Nephron progenitor cell (in vitro differentiated cells): Measurements from ENCODE around the gene FOXP3.

Experiments
- DNase-seq: peaks from one replicate; pipeline ENCODE4 v3.0.0; 2021
- H3K27ac Mint-ChIP-seq: 2 replicates; pipeline ENCODE4 v1.8.0; 2021; ENCODE audit warnings: mild to moderate bottlenecking, moderate library complexity, mixed read lengths
- H3K27me3 Mint-ChIP-seq: 2 replicates; pipeline ENCODE4 v1.8.0; 2021; ENCODE audit warnings: mild to moderate bottlenecking, low read depth, mixed read lengths; ENCODE audit not compliant: poor library complexity
- H3K36me3 Mint-ChIP-seq: 2 replicates; pipeline ENCODE4 v1.8.0; 2021; ENCODE audit warnings: low read depth, mixed read lengths
- H3K4me1 Mint-ChIP-seq: 2 replicates; pipeline ENCODE4 v1.8.0; 2021; ENCODE audit warnings: mixed read lengths
- H3K4me3 Mint-ChIP-seq: 2 replicates; pipeline ENCODE4 v1.8.0; 2021; ENCODE audit warnings: mild to moderate bottlenecking, moderate library complexity, mixed read lengths
- H3K9me3 Mint-ChIP-seq: 2 replicates; pipeline ENCODE4 v1.8.0; 2021; ENCODE audit warnings: mild to moderate bottlenecking, moderate library complexity, mixed read lengths
- TF ChIP-seq, protein P1 (sequence below): fragments of 200-600 bp; sonication (generic); IDR thresholded peaks from 2 replicates; pipeline ENCODE4 v1.5.0; 2021; ENCODE audit warnings: antibody characterized with exemption

The FOXP3 gene

DNA sequence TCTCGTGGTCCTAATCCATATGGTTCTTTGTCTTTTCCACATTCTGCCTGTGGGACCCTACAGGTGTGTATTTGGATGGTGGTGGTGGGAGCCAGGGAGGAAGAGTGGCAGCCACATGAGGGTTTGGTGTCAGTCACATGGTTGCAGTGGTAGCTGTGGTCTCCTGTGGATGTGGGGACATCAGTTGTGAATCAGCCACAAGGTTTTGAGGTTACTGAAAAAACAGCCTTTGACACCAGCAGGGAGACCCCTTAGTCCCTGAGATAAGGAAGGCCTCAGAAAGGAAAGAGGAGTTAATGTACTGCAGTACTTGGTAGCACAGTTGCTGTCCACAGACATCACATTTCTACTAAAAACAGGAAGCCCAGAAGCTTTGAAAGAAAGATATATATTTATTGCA, 23.2 kb upstream of the FOXP3 start:
- Mint-ChIP-seq H3K4me3 (no peak overlapping the region), H3K4me1 (peaks cover 12% of the 10 kb centered on the region), H3K27ac (no peak overlapping the region), H3K27me3 (peaks cover 7% of the 10 kb centered on the region), H3K36me3 (peaks cover 3% of the 10 kb centered on the region), H3K9me3 (peaks cover 45% of the 10 kb centered on the region)
- TF ChIP-seq, protein P1, sequence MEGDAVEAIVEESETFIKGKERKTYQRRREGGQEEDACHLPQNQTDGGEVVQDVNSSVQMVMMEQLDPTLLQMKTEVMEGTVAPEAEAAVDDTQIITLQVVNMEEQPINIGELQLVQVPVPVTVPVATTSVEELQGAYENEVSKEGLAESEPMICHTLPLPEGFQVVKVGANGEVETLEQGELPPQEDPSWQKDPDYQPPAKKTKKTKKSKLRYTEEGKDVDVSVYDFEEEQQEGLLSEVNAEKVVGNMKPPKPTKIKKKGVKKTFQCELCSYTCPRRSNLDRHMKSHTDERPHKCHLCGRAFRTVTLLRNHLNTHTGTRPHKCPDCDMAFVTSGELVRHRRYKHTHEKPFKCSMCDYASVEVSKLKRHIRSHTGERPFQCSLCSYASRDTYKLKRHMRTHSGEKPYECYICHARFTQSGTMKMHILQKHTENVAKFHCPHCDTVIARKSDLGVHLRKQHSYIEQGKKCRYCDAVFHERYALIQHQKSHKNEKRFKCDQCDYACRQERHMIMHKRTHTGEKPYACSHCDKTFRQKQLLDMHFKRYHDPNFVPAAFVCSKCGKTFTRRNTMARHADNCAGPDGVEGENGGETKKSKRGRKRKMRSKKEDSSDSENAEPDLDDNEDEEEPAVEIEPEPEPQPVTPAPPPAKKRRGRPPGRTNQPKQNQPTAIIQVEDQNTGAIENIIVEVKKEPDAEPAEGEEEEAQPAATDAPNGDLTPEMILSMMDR = no peak
- DNase-seq = no peak

DNA sequence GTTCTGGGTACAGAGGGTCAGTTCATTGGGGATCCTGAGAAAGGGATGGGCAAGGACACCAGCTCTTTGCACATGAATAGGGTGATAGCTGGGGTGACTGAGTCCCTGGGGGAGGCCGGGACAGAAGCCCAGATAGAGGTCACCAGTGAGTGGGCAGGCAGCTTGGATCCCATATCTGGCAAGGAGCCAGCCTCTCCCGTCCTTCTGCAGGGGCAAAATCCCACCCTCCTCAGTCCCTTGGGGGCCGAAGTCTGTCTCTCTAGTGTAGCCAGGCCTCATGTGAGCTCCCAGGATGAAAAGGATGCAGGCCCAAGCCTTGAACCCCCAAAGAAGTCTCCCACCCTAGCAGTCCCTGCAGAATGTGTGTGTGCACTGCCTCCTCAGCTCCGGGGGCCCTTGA, 22.1 kb upstream of the FOXP3 start:
- H3K27ac Mint-ChIP-seq = no peak overlapping the region
- H3K36me3 Mint-ChIP-seq = peaks cover 6% of the 10 kb centered on the region
- peaks cover 44% of the 10 kb centered on the region for H3K9me3 Mint-ChIP-seq
- no peak overlapping the region for H3K4me3 Mint-ChIP-seq
- H3K4me1 Mint-ChIP-seq = peaks cover 12% of the 10 kb centered on the region
- H3K27me3 Mint-ChIP-seq = peaks cover 4% of the 10 kb centered on the region
- TF ChIP-seq, protein P1 = no peak
- no peak for DNase-seq

DNA sequence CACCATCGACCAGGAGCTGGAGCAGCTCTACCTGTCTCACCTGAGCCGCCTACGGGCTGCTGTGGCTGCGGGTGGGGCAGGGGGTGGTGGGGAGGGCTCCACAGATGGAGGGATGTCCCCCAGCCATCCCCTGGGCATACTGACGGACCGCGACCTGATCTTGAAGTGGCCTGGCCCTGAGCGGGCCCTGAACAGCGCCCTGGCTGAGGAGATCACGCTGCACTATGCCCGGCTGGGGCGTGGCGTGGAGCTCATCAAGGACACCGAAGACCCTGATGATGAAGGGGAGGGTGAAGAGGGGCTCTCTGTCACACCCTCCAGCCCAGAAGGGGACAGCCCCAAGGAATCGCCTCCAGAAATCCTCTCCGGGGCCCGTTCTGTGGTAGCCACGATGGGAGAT, 21.6 kb upstream of the FOXP3 start:
- Mint-ChIP-seq H3K4me3 (no peak overlapping the region), H3K9me3 (peaks cover 42% of the 10 kb centered on the region), H3K4me1 (peaks cover 11% of the 10 kb centered on the region), H3K27ac (no peak overlapping the region), H3K36me3 (peaks cover 7% of the 10 kb centered on the region), H3K27me3 (peaks cover 1% of the 10 kb centered on the region)
- DNase-seq = no peak
- TF ChIP-seq, protein P1 = no peak

DNA sequence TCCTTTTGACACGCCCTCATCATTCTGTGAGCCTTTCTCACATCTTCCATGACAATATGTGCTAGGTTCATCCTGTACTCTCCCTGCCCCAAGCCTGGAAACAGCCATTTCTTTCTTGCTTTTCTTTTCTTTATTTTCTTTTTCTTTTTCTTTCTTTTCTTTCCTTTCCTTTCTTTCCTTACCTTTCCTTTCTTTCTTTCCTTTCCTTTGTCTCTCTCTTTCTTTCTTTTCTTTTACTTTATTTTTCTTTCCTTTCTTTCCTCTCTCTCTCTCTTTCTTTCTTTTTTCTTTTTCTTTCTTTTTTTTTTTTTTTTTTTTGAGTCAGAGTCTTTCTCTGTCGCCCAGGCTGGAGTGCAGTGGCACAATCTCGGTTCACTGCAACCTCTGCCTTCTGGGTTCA, 19.7 kb upstream of the FOXP3 start:
- Mint-ChIP-seq H3K9me3 (peaks cover 45% of the 10 kb centered on the region), H3K4me3 (no peak overlapping the region), H3K4me1 (peaks cover 11% of the 10 kb centered on the region), H3K36me3 (peaks cover 11% of the 10 kb centered on the region), H3K27ac (no peak overlapping the region), H3K27me3 (no peaks in the 10 kb centered on the region)
- TF ChIP-seq, protein P1 = no peak
- no peak for DNase-seq

DNA sequence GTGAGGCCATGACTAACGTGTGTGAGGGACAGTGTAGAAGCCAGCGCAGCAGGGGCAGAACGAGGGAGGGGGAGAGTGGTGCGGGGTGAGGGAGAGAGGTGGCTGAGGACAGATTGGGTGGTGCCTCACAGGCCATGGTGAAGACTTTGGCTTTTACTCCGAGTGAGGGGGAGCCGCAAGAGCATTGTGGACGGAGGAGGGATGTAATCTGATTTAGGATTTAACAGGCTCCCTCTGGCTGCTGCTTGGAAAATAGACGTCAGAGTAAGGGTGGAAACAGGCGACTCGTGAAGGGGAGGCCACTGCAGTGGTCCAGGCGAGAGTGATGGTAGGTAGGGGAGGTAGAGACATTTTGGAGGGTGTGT, 18.1 kb upstream of the FOXP3 start:
- TF ChIP-seq, protein P1 = no peak
- H3K36me3 Mint-ChIP-seq = peaks cover 11% of the 10 kb centered on the region
- H3K4me3 Mint-ChIP-seq = peak overlapping the region; percentile 6

DNA sequence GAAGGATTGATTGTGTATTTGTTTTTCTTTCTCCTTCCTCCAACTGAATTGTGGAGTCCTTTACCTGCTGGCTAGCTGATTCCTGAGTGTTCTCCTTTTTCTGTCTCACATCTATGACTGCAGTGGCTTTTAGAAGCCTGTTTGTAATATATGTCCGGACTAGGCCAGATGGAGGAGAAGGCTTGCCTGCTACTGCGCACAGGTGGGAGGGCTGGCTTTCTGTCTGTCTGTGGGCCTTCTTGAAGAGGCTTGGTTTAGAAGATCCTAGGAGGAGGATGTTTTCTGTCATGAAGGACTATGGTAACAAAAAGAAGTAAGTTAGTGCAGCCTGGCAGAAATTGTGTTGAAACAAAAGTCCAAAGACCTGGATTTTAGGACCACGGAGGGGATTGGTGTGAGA, 13.6 kb upstream of the FOXP3 start:
- H3K36me3 Mint-ChIP-seq = peaks cover 24% of the 10 kb centered on the region
- H3K4me1 Mint-ChIP-seq = peaks cover 37% of the 10 kb centered on the region
- TF ChIP-seq, protein P1 = no peak
- peak overlapping the region; percentile 71 for H3K27ac Mint-ChIP-seq
- H3K27me3 Mint-ChIP-seq = peaks cover 3% of the 10 kb centered on the region
- no peak for DNase-seq
- no peak overlapping the region for H3K4me3 Mint-ChIP-seq
- H3K9me3 Mint-ChIP-seq = peaks cover 64% of the 10 kb centered on the region

More for the DNA sequence above, 18.1 kb upstream of the FOXP3 start:
- Mint-ChIP-seq H3K4me1 (peaks cover 17% of the 10 kb centered on the region), H3K27ac (peak overlapping the region; percentile 38), H3K9me3 (peaks cover 48% of the 10 kb centered on the region), H3K27me3 (no peaks in the 10 kb centered on the region)
- DNase-seq = peak; percentile 12
